SU-DHL-6 (cell line): ENCODE measurements around the gene KCNN1.

Experiments
- H2AFZ ChIP-seq: fragments of 200-600 bp; sonication (generic); 2 replicates; pipeline ENCODE4 v1.6.1; 2014; ENCODE audit warnings: low read depth, mild to moderate bottlenecking, moderate library complexity, mixed read lengths, antibody characterized with exemption, low read length; ENCODE audit not compliant: severe bottlenecking
- H3F3A ChIP-seq: fragments of 200-600 bp; shearing (Covaris generic); 2 replicates; pipeline ENCODE4 v1.6.0; 2016; ENCODE audit warnings: antibody characterized with exemption, mild to moderate bottlenecking; ENCODE audit not compliant: insufficient read depth
- H3K27ac ChIP-seq: fragments of 200-600 bp; sonication (generic); 2 replicates; pipeline ENCODE4 v1.5.1; 2016; ENCODE audit warnings: low read depth, mild to moderate bottlenecking, low read length, moderate library complexity, mixed read lengths
- H3K27me3 ChIP-seq: fragments of 200-600 bp; sonication (generic), shearing (Covaris generic); 2 replicates; pipeline ENCODE4 v1.6.0; 2014; ENCODE audit warnings: mild to moderate bottlenecking, low read length
- H3K36me3 ChIP-seq: fragments of 200-600 bp; sonication (generic); 2 replicates; pipeline ENCODE4 v1.6.1; 2014; ENCODE audit warnings: mild to moderate bottlenecking, low read length, mixed read lengths
- H3K4me2 ChIP-seq: fragments of 300-600, 200-600 bp; shearing (Covaris generic), sonication (generic); 2 replicates; pipeline ENCODE4 v1.6.0; 2014; ENCODE audit warnings: low read length, low read depth, mild to moderate bottlenecking; ENCODE audit not compliant: poor library complexity, severe bottlenecking
- H3K4me3 ChIP-seq: fragments of 200-600 bp; sonication (generic); 2 replicates; pipeline ENCODE4 v1.5.1; 2014; ENCODE audit warnings: antibody characterized with exemption, low read length, mild to moderate bottlenecking, mixed read lengths; ENCODE audit not compliant: insufficient read depth, poor library complexity, severe bottlenecking
- H3K79me2 ChIP-seq: fragments of 200-600 bp; sonication (generic); 2 replicates; pipeline ENCODE4 v1.6.1; 2014; ENCODE audit warnings: mild to moderate bottlenecking, low read length, moderate library complexity; ENCODE audit not compliant: insufficient read depth
- H3K9ac ChIP-seq: fragments of 200-600 bp; sonication (generic); 2 replicates; pipeline ENCODE4 v1.7.0; 2014; ENCODE audit warnings: mild to moderate bottlenecking, low read length
- H3K9me2 ChIP-seq: fragments of 200-600 bp; sonication (generic); replicated peaks from 2 replicates; pipeline ENCODE4 v1.6.1; 2014; ENCODE audit warnings: low read length; ENCODE audit not compliant: insufficient read depth
- H3K9me3 ChIP-seq: fragments of 200-600 bp; sonication (generic); 2 replicates; pipeline ENCODE4 v1.6.1; 2014; ENCODE audit warnings: low read length, mixed read lengths; ENCODE audit not compliant: insufficient read depth
- H4K20me1 ChIP-seq: fragments of 200-600 bp; sonication (generic); 2 replicates; pipeline ENCODE4 v1.6.1; 2014; ENCODE audit warnings: low read depth, mild to moderate bottlenecking, antibody characterized with exemption, low read length, moderate library complexity, mixed read lengths
- CTCF ChIP-seq: fragments of 200-600 bp; sonication (generic); IDR thresholded peaks from one replicate; pipeline ENCODE4 v1.5.1; 2017; ENCODE audit warnings: antibody characterized with exemption, mild to moderate bottlenecking, low read length, moderate library complexity; ENCODE audit not compliant: insufficient read depth, poor library complexity, severe bottlenecking
- EZH2phosphoT487 ChIP-seq: fragments of 200-600 bp; sonication (generic), shearing (Covaris generic); conservative IDR thresholded peaks from 2 replicates; pipeline ENCODE4 v1.6.1; 2018; ENCODE audit warnings: mild to moderate bottlenecking, antibody characterized with exemption, low read length, moderate library complexity, mixed read lengths

Gene KCNN1

DNA sequence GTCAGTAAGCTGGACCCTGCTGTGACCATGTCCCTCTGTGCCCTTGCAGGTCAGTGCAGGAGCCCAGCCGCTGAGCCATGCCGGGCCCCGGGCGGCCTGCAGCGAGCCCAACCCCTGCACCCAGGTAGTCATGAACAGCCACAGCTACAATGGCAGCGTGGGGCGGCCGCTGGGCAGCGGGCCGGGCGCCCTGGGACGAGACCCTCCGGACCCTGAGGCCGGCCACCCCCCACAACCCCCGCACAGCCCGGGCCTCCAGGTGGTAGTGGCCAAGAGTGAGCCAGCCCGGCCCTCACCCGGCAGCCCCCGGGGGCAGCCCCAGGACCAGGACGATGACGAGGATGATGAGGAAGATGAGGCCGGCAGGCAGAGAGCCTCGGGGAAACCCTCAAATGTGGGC is 6.9 kb downstream of the KCNN1 start:
- H3K9me3 ChIP-seq = no peaks in the 10 kb centered on the region
- no peaks in the 10 kb centered on the region; the same call in 1 of the 2 replicates for H3F3A ChIP-seq
- TF ChIP-seq CTCF (no peak), EZH2phosphoT487 (no peak)
- H3K9ac ChIP-seq = no peak overlapping the region
- no peak overlapping the region for H3K4me3 ChIP-seq
- no peaks in the 10 kb centered on the region for H3K36me3 ChIP-seq
- H3K9me2 ChIP-seq = no peaks in the 10 kb centered on the region
- H3K27ac ChIP-seq = no peak overlapping the region
- no peaks in the 10 kb centered on the region for H4K20me1 ChIP-seq
- H3K79me2 ChIP-seq = no peaks in the 10 kb centered on the region
- no peak overlapping the region for H2AFZ ChIP-seq
- no peak overlapping the region for H3K4me2 ChIP-seq
- no peaks in the 10 kb centered on the region for H3K27me3 ChIP-seq

DNA sequence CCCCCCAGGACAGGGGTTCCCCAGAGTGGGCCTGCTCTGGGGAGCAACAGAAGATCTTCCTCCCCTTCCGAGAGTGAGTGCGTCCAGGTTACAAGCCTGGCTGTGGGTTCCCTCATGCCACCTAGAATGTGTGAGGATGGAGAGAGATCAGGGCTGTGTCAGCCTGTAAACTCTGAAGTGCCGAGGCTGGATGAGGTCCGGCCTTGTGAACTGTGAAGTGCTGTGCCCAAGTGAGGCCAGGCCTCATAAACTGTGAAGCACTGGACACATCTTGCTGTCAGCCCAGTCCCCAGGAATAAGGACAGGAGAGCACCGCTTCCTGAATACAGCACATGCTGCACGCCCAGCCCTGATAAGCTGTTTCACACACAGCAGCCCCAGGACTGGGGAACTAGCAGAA is 7.6 kb downstream of the KCNN1 start:
- H4K20me1 ChIP-seq = no peaks in the 10 kb centered on the region
- H3K36me3 ChIP-seq = no peaks in the 10 kb centered on the region
- no peak overlapping the region for H3K27ac ChIP-seq
- H3K4me2 ChIP-seq = no peak overlapping the region
- H3K9ac ChIP-seq = no peak overlapping the region
- no peaks in the 10 kb centered on the region for H3K79me2 ChIP-seq
- H2AFZ ChIP-seq = no peak overlapping the region
- H3K9me3 ChIP-seq = no peaks in the 10 kb centered on the region
- TF ChIP-seq CTCF (no peak), EZH2phosphoT487 (no peak)
- no peak overlapping the region for H3K4me3 ChIP-seq
- peaks cover 2% of the 10 kb centered on the region for H3F3A ChIP-seq
- H3K9me2 ChIP-seq = no peaks in the 10 kb centered on the region
- H3K27me3 ChIP-seq = no peaks in the 10 kb centered on the region

DNA sequence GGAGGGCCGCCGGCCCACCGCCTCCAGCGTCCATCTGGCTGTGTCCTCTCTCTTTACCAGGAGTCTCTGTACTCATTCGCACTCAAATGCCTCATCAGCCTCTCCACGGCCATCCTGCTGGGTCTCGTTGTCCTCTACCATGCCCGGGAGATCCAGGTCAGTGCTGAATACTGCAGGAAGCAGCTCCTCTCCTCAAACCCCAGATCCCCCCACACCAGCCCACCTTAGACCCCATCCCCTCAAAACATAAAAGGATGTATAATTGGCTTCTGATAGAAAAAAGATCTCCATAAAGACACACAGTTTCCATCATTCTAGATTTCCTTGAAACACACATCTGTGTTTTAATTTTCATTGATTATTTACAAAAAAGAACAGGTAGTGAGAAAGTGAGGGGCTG is 8.1 kb downstream of the KCNN1 start:
- H3K79me2 ChIP-seq = no peaks in the 10 kb centered on the region
- H3F3A ChIP-seq = peaks cover 5% of the 10 kb centered on the region
- no peak overlapping the region for H3K4me2 ChIP-seq
- no peaks in the 10 kb centered on the region for H3K9me3 ChIP-seq
- H2AFZ ChIP-seq = no peak overlapping the region
- no peak overlapping the region for H3K4me3 ChIP-seq
- no peak overlapping the region for H3K27ac ChIP-seq
- no peaks in the 10 kb centered on the region for H3K9me2 ChIP-seq
- H3K9ac ChIP-seq = no peak overlapping the region
- no peaks in the 10 kb centered on the region for H4K20me1 ChIP-seq
- TF ChIP-seq EZH2phosphoT487 = no peak
- no peak for TF ChIP-seq CTCF
- no peaks in the 10 kb centered on the region for H3K36me3 ChIP-seq
- H3K27me3 ChIP-seq = no peaks in the 10 kb centered on the region
